GM21737 (cell line): Measurements from ENCODE around the gene TPO.
"Not testable (repeated sequence)": the region's sequence is repeated elsewhere in the genome, so short reads cannot be mapped to it uniquely, and the experiment has no call there.

Experiments
- ATAC-seq: cut with Tn5 transposase; IDR thresholded peaks from one replicate; pipeline ENCODE4 v1.9.1; 2021; ENCODE audit warnings: mild to moderate bottlenecking, moderate library complexity; ENCODE audit not compliant: unreplicated experiment

The TPO gene

GRCh38 chr2:1481406-1482252 is 68.4 kb downstream of the TPO start:
- ATAC-seq = no peak

DNA sequence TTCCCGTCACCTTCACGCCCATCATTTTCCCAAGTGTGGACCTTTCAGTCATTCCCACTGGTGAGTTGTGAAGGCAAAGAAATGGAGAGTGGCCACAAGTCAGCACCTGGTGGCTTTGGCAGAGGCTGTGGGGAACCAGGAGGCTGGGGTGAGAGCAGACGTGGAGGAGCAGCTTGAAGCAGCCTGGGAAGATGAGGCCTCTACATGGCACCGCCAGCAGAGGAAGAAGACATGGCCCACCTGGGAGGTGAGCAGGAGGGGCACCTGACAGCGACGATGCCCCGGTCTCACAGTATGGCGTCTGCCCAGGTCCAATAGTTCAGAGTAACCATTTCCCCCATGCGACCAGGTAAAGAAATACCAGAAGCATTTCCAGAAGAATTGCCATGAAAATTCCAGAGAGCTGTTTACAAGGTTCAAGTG is 69.0 kb downstream of the TPO start:
- no peak for ATAC-seq

- ATAC-seq = no peak
Observed at GRCh38 chr2:1482981-1483380, 69.7 kb downstream of the TPO start.

DNA sequence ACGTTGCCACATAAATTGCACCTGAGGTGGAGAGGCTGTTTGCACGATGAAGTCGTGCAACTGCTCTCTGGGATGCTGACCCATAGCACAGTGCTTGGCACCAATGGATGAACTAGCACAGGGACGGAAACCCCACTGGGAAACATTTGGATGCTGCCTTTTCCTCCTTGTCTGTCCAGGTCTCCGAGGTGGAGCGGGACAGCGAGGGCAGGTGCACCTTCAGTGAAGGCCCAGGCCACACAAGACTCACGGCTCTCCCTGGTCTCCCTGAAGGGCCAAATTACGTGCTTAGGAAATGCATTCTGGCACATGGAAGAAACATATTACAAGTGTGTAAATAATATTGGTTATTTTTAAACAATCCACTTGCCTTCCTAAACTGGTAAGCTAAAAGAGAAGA is 70.3 kb downstream of the TPO start:
- no peak for ATAC-seq

GRCh38 chr2:1484131-1484884 is 71.0 kb downstream of the TPO start:
- ATAC-seq = no peak

GRCh38 chr2:1486670-1487069 is 73.4 kb downstream of the TPO start:
- no peak for ATAC-seq

DNA sequence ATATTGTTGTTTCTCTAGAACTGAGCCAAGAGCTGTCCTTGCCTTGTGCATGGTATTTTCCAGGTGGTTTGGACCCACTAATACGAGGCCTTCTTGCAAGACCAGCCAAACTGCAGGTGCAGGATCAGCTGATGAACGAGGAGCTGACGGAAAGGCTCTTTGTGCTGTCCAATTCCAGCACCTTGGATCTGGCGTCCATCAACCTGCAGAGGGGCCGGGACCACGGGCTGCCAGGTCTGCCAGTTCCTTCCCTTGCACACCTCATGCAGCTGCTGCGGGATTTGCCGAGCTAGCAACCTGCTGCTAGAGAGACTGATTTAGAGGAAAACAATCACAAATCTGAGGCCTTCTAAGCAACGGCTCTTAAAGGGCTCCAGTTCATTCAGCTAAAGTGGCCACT is 74.5 kb downstream of the TPO start:
- no peak for ATAC-seq

DNA sequence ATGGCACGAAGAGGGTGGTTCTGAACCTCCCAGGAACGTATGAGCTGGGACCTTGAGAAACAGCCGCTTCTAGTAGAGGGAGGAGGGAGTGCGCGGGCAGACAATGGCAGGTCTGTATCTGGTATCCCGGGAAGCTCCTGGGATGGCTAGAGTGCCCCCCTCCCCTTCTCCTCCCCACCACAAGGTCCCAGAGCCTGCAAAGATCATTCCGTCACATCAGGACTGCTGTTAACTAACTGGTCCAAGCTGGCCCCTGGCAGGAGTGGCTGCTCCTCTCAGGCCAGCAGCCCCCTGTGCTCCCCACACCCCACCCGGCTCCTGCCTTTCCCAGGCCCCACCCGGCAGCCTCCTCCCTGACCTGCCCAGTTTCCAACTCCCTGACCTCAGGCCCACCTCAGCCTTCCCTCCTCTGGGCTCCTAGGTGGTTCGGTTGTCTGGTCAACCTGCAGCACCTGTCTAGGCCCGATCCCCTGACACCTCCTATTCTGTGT is 75.0 kb downstream of the TPO start:
- no peak for ATAC-seq

GRCh38 chr2:1488851-1489250 is 75.6 kb downstream of the TPO start:
- no peak for ATAC-seq

GRCh38 chr2:1489486-1489885 is 76.2 kb downstream of the TPO start:
- no peak for ATAC-seq

DNA sequence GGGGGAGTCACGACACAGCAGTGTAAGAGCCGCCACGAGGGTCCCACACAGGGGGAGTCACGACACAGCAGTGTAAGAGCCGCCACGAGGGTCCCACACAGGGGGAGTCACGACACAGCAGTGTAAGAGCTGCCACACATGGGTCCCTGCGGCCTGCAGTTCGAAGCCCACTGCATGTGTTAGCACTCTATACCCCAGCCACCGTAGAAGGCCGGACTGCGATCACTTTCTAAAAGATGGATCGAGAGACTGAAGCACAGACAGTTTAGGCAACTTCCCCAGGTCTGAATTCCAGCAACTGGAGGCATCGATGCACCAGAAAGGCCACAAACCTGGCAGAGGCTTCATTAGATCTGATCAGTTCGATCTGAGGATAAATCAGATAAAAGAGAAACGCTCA is 77.1 kb downstream of the TPO start:
- not testable (repeated sequence) for ATAC-seq

DNA sequence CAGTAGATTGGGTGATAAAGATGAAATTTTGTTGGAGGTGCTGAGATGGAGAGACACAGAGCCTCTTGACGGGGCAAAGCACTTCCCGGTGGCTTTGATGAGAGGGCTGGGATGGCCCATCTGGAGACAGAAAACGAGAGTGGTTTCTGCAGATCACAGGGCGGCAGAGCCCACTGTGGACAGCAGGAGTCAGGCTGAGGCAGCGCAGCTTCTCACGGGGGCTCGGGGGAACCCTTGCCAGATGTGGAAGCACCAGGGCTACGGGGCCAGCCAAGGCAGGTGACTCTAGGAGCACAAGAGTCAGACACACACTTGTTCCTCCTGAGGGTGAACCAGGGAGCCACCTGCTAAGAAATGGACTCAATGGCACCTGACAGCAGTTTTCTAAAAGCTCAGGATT is 78.5 kb downstream of the TPO start:
- ATAC-seq = no peak

DNA sequence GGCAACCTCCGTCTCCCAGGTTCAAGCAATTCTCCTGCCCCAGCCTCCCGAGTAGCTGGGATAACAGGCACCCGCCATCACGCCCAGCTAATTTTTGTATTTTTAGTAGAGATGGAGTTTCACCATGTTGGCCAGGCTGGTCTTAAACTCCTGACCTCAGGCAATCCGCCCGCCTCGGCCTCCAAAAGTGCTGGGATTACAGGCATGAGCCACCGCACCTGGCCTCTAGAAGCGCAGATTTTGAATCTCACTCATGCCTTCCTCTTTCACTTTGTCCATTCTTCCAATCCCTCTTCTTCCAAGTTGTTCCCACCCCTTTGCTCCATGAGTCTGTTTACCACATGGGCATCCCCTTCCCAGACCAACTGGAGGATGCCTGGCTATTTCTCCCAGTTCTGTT is 79.0 kb downstream of the TPO start:
- ATAC-seq = not testable (repeated sequence)

DNA sequence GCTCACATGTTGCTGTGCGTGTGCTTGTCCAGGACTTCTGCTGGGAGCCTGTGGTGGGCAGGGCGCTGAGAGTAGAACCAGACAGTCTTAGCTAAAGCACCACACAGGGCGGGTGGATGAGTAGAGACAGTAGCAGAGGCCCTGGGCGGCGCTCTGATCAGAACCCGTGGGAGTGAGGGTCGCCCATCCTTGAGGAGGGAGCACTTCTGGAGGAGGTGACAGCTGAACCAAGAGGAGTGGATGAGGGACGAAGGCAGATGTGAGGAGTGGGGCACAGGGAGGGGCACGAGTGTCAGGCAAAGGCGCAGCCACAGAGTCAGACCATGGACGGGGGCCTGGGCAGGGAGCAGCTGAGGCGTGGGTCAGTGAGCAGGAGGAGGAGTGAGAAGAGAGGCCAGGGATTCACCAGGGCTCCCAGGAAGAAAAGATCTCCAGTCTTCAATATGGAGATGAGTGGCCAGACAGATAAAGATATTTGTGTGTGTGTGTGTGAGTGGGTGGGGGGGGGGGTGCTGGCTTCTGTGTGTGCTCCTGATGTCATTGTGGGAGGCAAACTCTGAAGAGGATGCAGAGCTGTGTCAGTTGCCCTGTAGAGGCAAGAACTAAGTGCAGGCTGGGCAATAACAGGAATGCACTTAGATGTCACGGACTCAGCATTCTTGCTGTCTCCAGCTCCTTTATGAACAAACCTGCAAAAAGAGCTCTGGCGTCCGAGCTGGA is 79.6 kb downstream of the TPO start:
- ATAC-seq = no peak

DNA sequence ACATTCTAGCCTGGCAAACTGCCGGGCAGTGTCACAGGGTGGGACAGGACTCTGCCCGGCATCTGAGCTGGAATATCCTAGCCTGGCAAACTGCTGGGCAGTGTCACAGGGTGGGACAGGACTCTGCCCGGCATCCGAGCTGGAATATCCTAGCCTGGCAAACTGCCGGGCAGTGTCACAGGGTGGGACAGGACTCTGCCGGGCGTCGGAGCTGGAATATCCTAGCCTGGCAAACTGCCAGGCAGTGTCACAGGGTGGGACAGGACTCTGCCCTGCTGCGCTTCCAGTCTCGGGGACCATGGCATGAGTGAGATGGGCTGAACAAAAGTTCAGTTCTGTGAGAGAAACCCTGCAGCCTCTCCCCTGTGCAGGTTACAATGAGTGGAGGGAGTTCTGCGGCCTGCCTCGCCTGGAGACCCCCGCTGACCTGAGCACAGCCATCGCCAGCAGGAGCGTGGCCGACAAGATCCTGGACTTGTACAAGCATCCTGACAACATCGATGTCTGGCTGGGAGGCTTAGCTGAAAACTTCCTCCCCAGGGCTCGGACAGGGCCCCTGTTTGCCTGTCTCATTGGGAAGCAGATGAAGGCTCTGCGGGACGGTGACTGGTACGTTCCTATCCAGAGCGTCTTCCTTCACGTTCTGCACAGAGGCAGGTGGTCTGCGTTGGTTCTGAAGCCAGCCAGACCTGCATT is 80.3 kb downstream of the TPO start:
- no peak for ATAC-seq

DNA sequence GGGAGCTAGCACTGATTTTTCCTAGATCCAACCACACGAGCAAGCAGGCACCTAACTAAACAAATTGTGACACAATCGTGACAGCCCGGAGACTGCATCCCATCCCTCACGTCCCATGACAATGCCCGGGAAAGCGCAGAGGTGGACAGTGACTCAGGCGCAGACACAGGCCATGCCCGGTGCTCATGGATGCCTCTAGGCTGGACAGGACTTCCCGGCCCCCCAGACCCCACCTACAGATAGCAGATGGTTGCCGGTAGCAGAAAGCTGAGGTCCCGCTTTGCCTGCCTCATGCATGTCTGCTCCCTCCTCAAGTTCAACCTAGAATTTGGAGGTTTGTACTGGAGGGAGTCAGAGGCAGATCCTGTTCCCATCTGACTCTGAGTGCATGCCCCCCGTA is 81.0 kb downstream of the TPO start:
- ATAC-seq = no peak

GRCh38 chr2:1494906-1495305 is 81.6 kb downstream of the TPO start:
- ATAC-seq = no peak

GRCh38 chr2:1495676-1496358 is 82.6 kb downstream of the TPO start:
- ATAC-seq = no peak

GRCh38 chr2:1496359-1496821 is 83.1 kb downstream of the TPO start:
- ATAC-seq = no peak

DNA sequence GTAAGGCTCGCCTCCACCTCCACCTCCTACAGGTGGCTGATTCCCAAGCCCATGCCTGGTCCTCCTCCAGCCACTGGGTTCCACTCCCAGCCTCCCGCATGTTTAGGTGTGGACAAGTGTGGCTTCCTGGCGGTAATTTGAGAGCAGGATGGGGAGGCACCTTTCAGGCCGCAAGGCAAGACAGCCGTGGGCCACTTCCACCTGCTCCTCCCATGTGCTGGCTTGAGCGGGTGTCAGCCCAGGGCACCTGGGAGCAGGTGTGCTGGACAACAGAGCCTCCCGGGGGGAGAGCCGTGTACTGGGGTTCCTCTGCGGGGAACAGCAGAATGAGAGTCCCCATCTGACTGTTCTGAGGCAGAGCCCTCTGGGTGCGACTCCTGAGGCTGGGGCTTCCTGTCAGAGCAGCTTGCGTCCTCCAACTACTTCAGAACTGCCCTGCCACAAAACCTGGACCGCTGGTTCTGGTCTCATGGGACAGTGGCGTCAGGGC is 83.9 kb downstream of the TPO start:
- ATAC-seq = no peak
